Measurements from ENCODE around the gene ARHGAP19. TPM values are rescaled to one million over a fixed set of nuclear protein-coding genes. Genes with fewer than 3 reads are reported as not detected.
A peak's percentile ranks its signal among the peaks of the same experiment; 100 is the strongest.

The ARHGAP19 gene
- total RNA-seq, 4 donors from 2014 or later = 3.5 to 5.4 (median 4.6) TPM

DNA sequence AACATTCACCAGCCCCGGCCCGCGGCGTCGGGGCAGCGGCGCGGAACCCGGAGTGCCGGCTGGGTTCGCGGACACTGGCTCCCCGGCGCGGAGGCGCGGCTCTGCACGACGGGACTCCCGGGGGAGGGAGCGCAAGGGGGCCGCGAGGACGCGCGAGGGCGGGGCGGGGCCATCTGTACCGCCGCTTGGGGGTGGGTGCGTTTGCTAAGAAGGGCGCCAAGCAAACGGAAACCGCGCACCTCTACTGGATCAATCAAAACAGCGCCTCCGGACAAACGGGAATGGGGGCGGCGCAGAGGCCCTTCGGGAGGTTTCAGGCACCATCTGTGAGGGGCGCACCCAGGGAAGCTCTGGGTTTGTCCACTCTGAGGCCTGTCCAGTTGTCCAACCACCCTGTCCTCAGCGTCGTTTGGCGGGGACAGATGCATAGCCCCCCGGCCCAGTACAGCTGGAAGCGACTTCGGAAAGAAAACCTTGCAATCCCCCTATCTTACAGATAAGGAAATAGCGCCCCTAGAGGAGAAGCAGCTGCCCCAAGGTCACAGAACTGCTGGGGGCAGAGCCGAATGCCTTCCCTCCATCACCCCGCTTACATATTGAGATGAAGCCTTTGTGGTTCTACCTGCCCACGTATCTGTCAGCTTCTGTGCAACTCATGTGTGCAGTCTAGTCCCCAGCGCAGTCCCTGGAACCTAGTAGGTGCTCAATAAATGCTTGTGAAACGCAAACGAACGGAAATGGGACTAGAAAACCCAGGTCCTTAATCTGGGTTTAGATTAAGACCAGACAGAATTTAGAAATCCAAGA lies 96.0 kb downstream of the ARHGAP19 start:
- intact Hi-C loops (cut with DNase I) = no loop called here
- DNase-seq (ENCODE audit: extremely low spot score) = no peak
- H3K27me3 ChIP-seq = peaks cover 0 to 64% (median 0%) of the 10 kb centered on the region in 4 donors
- H3K4me1 ChIP-seq = peaks cover 0 to 11% (median 10%) of the 10 kb centered on the region in 4 donors
- H3K4me3 ChIP-seq = peak overlapping the region; percentile 50 to 58 (median 51)
- H3K36me3 ChIP-seq = no peaks in the 10 kb centered on the region
- no peaks in the 10 kb centered on the region for H3K9me3 ChIP-seq
- TF ChIP-seq EP300 (IDR thresholded peaks at IDR 0.05) (no peak), POLR2A (IDR thresholded peaks at IDR 0.05; ENCODE audit: low read depth) (no peak), CTCF (IDR thresholded peaks at IDR 0.05) (peak; percentile 44 to 68 (median 47)), POLR2AphosphoS5 (IDR thresholded peaks at IDR 0.05) (no peak)
- H3K27ac ChIP-seq (replicated peaks in 1 of 4) = no peak overlapping the region
- 15% methylated on average over 21 of the region's 56 CpGs for WGBS

- H3K4me3 ChIP-seq = peak overlapping the region; percentile 50 to 58 (median 51)
- peaks cover 0 to 63% (median 0%) of the 10 kb centered on the region in 4 donors for H3K27me3 ChIP-seq
- no peak for DNase-seq (ENCODE audit: extremely low spot score)
- intact Hi-C loops (cut with DNase I) = no loop called here
- no peak for TF ChIP-seq POLR2A (IDR thresholded peaks at IDR 0.05; ENCODE audit: low read depth)
- peaks cover 0 to 11% (median 10%) of the 10 kb centered on the region in 4 donors for H3K4me1 ChIP-seq
- no peaks in the 10 kb centered on the region for H3K9me3 ChIP-seq
- no peaks in the 10 kb centered on the region for H3K36me3 ChIP-seq
- WGBS = 27% methylated on average over 11 of the region's 11 CpGs
- no peak overlapping the region for H3K27ac ChIP-seq (replicated peaks in 1 of 4)
These were observed 96.7 kb downstream of the ARHGAP19 start for GRCh38 chr10:97195706-97196222.

GRCh38 chr10:97192952-97193435 lies 99.4 kb downstream of the ARHGAP19 start:
- peaks cover 0 to 54% (median 0%) of the 10 kb centered on the region in 4 donors for H3K27me3 ChIP-seq
- DNase-seq (ENCODE audit: extremely low spot score) = no peak
- WGBS = 87% methylated on average over 5 of the region's 5 CpGs
- peaks cover 0 to 11% (median 10%) of the 10 kb centered on the region in 4 donors for H3K4me1 ChIP-seq
- H3K27ac ChIP-seq (replicated peaks in 1 of 4) = no peak overlapping the region
- no peak overlapping the region for H3K4me3 ChIP-seq
- no peaks in the 10 kb centered on the region for H3K9me3 ChIP-seq
- no peaks in the 10 kb centered on the region for H3K36me3 ChIP-seq
- intact Hi-C loops (cut with DNase I) = no loop called here
- TF ChIP-seq POLR2AphosphoS5 (IDR thresholded peaks at IDR 0.05) (no peak), CTCF (IDR thresholded peaks at IDR 0.05) (no peak), EP300 (IDR thresholded peaks at IDR 0.05) (no peak), POLR2A (IDR thresholded peaks at IDR 0.05; ENCODE audit: low read depth) (no peak)

GRCh38 chr10:97190450-97190849 lies 102.0 kb downstream of the ARHGAP19 start:
- H3K4me3 ChIP-seq = no peak overlapping the region
- intact Hi-C loops (cut with DNase I) = no loop called here
- 88% methylated on average over 2 of the region's 2 CpGs for WGBS
- no peaks in the 10 kb centered on the region for H3K9me3 ChIP-seq
- peaks cover 0 to 64% (median 7%) of the 10 kb centered on the region in 4 donors for H3K27me3 ChIP-seq
- peaks cover 6 to 10% (median 7%) of the 10 kb centered on the region in 4 donors for H3K4me1 ChIP-seq
- H3K36me3 ChIP-seq = no peaks in the 10 kb centered on the region
- H3K27ac ChIP-seq (replicated peaks in 1 of 4) = no peak overlapping the region
- no peak for TF ChIP-seq POLR2A (IDR thresholded peaks at IDR 0.05; ENCODE audit: low read depth)
- no peak for TF ChIP-seq CTCF (IDR thresholded peaks at IDR 0.05)
- no peak for TF ChIP-seq POLR2AphosphoS5 (IDR thresholded peaks at IDR 0.05)
- TF ChIP-seq EP300 (IDR thresholded peaks at IDR 0.05) = no peak
- no peak for DNase-seq (ENCODE audit: extremely low spot score)

- Histone ChIP-seq H3K27ac (replicated peaks in 1 of 4) (no peak overlapping the region), H3K4me1 (peaks cover 8 to 15% (median 12%) of the 10 kb centered on the region in 4 donors), H3K36me3 (no peaks in the 10 kb centered on the region), H3K9me3 (no peaks in the 10 kb centered on the region), H3K27me3 (peaks cover 0 to 65% (median 14%) of the 10 kb centered on the region in 4 donors), H3K4me3 (no peak overlapping the region)
- DNase-seq (ENCODE audit: extremely low spot score) = no peak
- intact Hi-C loops (cut with DNase I) = no loop called here
- no peak for TF ChIP-seq POLR2A (IDR thresholded peaks at IDR 0.05; ENCODE audit: low read depth)
- TF ChIP-seq EP300 (IDR thresholded peaks at IDR 0.05) = no peak
- no peak for TF ChIP-seq POLR2AphosphoS5 (IDR thresholded peaks at IDR 0.05)
- TF ChIP-seq CTCF (IDR thresholded peaks at IDR 0.05) = no peak
- WGBS = 78% methylated on average over 11 of the region's 11 CpGs
These were observed 104.2 kb downstream of the ARHGAP19 start for GRCh38 chr10:97188261-97188711.

All from esophagus muscularis mucosa (tissue), 4 donors.